ENCODE data around the gene USH1G.

The USH1G gene

DNA sequence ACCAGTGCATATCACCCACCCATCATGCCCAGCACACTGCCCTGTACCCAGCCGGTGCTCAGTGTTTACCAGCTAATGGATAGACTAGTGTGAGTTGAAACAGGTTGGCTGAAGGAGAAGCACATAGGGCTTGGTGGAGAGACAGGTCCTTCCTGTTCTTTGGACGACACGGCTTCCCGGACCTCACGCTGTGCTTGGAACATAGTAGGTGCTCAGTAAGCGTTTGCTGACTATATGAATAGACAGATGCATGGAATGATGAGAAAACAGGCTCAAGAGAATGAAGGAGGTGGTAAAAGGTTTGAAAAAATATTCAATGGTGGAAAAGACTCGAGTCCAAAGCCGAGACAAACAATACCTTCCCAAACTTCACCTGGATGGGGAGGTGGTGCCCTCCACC, 22.8 kb downstream of the USH1G start:
- DNase-seq = no peak

DNA sequence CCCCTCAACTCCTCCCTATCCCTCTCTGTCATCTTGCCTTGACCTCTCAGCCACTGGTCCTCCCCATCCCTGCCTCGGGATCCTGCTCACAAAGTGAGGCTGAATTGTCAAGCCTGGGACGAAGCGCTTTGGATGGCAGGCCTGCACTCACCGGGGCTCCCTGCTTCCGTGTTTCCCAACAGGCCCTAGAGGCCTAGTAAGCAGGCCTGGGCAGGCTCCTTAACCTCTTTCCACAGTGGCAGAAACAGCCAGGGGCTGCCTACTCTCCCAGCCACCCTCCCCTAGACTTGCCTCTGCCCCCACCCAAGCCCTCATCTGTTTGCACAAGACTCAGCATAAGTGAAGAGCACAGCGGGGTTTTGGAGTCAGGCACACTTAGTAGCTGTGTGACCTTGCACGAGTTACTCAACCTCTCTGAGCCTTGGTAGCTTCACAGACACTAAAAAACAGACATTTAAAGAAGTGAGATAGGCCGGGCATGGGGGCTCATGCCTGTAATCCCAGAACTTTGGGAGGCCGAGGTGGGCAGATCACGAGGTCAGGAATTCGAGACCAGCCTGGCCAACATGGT, 24.6 kb downstream of the USH1G start:
- no peak for DNase-seq

DNA sequence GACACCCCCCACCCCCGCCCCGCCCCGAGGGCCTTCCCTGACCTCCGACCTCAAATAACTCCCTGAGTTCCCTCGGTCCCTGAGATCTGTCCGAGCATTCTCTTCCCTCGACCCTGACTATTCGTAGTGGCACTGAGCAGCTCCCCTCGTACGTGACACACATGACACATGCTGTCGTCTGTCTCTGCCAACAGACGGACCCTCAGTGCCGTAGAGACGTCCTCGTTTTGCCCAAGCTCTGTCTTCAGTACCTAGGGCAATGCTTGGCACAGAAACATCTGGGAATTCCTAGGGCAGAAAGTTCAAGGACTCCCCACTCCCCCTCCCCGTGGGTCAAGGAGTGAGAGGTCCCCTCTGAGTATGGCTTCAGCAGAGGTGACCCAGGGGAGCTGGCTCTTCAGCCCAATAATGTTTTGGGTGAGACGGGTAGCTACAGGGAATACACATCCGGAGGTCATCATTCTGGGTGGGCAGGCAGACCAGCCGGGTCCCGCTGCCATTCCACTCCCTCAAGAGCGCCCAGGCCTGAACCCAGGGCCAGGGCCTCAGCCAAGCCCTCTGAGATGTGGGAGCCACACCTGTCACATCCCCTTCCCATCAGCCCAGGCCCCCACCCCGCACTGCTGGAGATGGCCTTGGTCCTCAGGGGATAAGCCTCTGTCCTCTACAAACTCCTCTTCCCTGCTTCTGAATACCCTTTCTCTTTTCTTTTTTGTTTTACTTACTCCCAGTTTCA, 29.0 kb downstream of the USH1G start:
- no peak for DNase-seq

DNA sequence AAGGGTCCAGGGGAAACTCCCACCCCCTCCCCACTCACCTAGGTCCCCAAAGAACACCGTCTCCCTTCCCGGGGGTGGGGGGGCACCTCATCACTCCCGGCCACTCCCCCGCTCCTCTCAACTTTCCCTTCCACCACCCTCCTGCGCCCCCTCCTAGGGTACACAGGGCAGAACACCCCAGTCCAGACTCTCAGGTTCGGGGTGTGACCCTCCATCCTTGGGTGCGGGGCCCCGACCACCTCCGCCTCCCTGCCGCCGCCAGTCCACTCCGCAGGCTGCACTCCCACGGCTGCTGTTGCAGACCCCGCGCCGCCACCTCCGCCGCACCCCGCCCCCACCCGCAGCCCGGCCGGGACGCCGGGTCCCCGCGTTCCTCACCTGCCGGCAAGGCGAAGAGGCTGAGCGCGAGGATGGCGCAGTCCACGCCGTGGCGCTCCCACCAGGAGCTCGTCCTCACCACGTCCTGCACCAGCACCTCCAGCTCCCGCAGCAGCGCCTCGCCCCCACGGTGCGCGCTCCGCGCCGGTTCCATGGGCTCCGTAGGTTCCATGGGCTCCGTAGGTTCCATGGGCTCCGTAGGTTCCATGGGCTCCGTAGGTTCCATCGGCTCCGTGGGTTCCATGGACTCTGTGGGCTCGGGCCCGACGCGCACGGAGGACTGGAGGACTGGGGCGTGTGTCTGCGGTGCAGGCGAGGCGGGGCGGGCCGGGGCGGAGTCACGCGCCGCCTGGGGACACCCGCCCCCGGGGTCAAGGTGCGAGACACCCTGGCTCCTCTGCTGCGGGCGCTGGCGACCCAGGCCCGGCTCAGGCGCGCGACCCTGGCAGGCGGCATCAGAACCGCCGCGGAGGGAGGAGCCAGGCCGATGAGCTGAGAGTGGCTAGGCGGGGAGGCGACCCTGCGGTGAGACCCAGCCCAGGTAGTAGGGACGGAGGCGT, 29.8 kb downstream of the USH1G start, which contains the start of gene FADS6:
Gene FADS6, minus strand, starts transcription at position 660 of the 938 bp plus-strand sequence. Its CDS starts 38 bp downstream, at position 622.
- DNase-seq = no peak

DNA sequence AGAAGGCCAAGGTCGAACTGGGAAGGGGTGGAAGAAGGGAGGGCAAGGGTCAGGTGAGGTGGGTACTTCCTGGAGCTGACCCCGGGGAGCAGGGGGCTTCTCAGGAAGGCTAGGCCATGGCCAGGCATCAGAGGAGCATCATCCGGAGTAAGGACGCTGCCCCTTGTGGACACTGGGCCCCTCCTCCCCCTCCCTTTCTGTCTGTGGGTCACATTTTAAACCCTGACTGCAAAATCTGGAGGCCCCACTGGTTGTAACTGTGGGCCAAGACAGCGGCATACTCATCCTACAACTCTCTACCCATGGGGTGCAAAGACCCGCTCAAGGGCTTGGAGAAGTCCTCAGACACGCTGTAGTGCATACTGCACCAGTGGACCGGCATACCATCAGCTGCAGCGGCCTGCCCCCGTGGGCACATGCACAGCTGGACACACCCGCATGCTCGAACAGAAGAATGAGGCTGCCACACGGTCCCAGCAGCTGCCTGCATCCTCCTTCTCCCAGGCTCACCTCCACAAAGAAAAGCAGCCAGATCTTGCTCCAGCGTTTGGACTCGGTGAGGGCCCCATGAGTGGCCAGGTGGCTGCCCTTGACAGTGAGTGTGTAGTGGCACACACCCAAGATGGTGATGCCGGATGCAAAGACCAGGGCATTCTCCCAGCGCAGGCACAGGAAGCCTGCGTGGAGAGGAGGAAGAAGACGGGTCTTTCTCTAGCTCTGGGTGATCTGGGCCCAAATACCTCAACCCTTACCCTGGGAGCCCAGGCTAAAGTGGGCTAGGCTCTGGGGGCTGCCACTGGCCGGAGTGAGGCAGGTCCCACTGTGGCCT, 30.8 kb downstream of the USH1G start:
- no peak for DNase-seq

DNA sequence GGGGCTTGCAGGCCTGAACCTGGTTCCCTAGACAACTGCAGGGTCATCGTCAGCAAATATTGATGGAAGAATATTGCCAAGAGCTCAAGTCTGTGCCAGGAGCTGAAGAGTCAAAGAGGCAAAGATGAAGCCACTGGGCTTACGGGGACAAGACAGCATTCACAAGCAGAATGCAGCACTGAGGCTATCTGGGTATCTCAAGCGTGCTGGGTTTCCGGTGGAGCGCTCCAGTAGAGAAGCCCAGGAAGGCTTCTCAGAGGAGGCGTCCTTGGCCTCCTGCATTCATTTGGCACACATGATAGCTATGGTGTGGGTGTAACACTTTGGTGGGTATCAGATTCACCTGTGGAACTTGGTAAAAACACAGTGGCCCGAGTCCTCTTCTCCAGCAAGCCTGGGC, 32.5 kb downstream of the USH1G start:
- no peak for DNase-seq

DNA sequence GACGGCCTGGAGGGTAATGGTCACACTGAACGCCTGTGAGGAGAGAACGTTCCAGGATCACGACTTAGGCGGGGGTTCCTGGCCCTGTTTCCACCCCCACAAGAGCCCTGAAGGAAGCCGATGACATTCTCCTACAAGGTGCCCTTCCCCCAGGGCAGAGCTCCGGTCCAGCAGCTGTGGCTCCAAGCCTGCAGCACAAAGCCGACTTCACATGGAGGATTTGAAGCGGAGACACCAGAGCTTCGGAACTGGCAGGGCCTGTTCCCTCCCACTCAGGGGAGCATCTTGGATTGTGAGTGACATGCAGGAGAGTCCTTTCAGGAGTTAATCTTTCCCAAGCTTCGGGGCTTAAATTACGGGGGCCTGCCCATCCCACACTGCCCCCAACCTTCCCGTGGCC, 34.6 kb downstream of the USH1G start:
- DNase-seq = no peak

DNA sequence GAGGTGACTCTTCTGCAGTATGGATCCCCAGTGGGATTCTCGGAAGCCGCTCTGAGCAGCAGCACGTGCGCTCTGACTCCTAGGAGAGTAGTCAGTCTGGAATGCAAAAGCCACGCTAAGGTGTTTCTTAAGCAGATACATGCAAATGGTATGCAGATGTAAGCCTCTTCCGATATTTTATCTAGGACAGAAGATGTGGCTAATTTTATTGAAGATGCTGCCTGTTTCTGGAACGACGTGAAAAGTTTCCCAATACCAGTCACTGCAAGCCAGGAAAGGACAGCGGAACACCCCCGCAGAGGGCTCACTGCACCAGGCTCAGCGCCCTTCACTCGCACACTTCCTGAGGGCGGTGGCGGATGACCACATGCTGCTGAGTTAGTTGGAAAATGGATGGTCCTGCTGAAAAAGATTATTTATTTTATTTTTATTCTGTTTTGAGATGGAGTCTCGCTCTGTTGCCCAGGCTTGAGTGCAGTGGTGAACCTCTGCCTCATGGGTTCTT, 39.8 kb downstream of the USH1G start:
- no peak for DNase-seq

DNA sequence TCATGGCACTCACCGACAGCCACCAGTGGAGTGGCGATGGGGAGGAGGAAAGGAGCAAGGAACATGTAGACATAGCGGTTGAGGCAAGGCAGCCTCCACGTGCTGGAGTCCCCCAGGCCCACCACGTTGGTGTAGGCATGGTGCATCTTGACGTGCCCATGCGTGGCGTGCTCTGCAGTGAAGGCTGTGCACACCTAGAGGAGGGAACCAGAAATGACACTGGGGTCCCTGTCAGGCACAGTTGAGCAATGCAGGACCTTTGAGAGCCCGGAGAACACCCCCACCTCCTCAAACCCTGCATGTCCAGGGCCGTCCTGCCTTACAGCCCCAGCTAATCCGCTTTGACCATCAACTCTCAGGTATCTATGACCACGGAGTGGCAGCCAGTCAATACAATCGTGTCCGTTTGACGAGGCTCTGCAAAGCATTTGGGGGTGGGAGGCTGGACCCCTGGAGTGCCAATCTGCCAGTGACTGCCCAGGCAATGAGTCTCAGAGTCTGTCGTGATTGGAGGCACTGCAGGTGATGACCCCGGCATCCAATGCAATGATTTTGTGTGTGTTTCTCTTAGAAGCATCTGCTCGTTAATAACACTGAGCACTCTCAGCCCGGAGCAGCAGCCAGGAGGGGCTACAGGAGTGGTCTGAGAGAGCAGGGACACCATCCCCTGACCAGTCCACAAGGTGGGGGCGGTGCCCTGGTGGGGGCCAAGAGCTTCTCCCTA, 40.4 kb downstream of the USH1G start:
- no peak for DNase-seq

DNA sequence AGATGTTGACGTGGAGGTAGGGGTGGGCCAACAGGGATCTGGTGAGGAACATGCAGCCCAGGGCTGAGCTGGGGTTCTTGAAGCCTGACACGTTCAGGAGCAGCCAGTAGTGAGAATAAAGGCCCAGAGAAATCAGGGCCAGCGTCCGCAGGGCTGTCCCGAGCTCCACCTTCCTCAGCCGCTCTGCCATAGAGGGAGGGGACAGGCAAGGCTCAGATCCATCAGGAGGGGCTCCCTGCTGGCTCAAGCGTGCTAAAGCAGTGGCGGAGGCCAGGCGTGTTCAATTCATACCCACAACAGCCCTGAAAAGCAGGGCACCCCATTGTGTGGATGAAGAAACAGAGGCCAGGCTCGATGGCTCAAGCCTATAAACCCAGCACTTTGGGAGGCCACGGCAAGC, 42.0 kb downstream of the USH1G start:
- DNase-seq = no peak

DNA sequence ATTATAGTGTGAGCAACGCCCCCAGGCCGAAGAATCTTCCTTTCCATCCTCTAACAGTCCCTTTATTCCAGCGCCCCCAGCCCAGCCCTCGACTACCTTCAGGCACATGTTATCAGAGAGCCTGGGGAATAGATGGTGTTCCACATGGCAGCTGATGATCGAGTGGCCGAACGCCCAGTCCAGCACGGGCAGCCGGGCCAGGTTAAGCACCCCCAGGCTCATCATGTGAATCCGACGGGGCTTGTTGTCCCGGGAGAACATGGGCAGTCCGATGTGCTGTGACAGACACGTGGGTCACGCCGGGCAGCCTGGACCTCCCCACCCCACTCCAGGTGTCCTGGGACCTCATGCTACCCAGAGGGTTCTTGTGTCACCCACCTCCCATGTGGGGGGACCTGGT, 43.7 kb downstream of the USH1G start:
- DNase-seq = no peak

DNA sequence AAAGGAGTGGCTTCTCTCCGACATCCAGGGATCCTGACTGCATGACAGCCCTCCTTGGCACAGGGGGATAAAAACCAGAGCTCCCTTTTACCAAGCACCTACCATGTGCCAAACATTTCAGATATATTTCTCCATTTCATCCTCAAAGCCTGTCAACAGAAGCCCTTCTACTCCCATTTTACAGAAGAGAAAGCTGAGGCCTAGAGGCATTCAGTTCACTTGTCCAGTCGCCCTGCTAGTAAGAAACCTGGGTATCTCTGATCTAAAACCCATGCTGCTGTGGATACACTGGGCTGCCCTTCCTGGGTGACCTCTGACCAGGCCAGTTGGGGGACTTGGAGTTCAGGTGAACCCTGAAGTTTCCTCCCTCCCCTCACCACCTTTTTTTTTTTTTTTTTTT, 44.4 kb downstream of the USH1G start:
- DNase-seq = no peak

DNA sequence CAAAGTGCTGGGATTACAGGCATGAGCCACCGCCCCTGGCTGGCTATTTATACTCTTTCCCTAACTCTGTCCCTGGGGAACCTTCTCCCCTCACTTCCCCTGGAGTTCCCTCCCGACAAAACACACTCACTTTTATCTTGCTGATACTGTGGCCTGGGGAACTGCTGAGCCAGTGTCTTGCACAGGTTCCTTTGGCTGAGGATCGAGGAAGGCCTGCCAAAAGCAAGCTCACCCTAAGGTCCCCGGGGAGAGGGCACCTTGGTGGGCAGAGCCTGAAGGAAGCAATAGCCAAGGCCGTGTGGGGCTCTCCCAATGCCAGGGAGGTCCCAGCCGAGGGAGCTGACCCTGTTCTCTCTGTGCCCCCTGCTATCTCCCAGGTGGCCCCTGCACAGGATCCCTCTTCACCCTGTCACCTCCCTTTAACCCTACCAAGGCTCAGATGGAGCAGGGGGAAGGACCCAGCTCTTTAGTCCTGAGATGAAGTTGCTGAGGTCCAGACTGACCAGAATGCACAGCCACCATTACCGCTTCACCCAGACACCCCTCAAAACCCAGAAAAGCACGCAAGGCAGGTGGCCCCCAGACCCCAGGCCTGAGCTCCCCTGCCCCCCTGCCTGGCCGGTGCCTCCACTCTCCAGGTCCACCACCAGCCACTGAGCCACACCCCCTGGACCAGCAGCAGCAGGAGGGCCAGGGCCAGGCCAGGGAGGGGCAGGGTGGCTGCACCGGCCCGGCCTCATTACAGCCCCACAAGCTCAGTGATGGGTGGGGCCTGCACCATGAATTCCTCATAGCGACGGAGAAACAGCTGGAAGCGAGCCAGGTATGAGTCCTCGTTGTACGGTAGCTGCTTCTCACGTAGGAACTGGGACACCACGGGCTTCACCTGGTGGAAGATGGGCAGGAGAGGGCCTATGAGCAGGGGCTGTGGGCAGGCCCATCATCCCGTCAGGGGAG, 45.2 kb downstream of the USH1G start:
- no peak for DNase-seq

DNA sequence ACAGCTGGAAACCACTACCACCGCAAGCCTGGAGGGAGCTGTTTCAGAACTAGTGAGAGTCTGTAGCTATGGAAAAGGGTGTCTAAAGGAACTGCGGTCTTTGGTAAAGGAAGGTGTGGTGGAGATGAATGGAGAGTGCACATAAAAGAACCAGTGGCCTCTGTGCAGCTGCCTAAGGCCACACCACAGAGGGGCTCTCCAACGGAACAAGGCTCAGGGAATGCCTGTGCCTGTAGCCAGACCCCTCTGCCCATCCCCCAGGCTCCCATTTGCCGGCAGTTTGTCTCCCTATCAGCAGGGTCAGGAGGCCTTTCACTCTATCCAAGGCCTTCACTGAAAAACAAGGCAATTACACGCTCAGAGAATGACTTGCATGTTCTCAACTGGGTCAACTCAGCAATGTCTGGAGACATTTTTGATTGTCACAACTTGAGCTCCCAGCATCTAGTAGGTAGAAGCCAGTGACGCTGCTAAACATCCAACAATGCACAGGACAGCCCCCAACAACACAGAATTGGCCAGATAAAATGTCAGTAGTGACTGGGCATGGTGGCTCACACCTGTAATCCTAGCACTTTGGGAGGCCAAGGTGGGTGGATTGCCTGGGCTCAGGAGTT, 47.0 kb downstream of the USH1G start:
- DNase-seq = no peak

DNA sequence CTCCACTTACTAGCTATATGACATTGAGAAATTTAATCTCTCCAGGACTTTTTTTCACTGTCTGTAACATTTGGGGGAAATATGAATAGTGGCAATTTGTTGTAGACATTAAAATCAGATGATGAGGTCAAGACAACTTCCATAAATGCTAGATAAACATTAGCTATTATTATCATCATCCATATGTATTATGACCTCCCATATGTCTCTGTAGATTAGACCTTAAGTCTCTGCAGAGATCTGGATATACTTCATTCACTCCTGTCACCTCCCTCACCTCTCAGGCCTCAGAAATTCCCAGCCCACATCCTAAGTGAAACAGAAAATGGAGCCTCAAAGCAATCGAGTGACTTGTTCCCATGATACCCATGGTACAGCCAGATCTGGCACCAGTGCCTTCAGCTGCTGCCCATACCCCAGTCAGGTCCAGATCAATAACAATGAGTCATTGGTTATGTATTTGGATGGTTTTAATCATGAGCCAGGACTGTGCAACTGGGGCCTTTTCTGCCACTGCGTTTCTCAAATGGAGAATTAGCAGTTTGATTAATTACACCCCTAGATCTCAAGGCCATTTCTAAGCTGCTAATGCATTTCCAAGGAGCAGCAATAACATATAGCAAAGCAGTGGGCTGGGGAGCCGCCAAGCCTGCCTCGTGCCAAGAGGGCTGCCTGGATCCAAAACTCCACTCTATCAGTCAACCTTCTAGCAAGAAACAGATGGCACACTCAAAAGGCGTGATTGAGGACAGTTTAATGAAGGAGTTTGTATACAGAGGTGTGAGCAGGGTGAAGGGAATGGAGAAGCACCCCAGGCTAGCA, 47.7 kb downstream of the USH1G start:
- no peak for DNase-seq

DNA sequence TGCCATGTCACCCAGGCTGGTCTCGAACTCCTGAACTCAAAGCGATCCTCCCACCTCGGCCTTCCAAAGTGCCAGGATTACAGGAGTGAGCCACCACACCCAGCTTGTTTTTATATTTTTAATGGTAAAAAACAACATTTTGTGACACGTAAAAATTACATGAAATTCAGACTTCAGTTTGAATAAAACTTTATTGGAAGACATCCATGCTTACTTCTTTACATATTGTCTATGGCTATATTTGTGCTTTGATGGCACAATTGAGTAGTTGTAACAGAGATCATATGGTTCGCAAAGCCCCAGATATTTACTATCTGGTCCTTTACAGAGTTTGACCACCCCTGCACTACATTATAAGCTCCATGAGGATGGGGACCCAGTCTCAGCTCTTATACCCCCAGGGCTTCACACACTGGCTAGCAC, 48.4 kb downstream of the USH1G start:
- no peak for DNase-seq

DNA sequence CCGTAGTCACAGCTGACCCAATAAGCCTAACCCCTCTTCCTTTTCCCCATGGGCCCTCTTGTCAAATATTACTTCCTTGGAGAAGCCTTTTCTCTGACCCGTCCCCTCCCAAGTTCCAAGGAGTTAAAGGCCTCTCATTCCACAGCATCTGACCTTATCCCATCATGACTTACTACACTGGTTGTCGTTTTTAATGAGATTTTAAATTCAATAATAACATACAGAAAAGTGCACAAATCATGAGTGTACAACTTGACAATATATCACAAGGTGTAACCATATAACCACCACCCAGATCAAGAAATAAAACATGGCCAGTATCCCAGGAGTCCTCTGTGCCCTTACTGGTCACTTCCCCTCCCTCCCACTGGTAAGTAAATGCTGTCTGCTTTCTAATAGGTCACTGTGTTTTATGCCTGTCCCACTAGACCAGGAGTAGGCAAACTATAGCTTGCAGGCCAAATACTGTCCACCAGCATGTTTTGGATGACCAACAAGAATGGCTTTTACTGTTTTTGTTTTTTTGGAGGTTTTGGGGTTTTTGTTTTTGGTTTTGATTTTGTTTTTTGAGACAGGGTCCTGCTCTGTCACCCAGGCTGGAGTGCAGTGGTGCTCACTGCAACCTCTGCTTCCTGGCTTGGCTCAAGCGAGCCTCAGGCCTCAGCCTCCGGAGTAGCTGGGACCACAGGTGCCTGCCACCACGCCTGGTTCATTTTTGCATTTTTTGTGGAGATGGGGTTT, 49.0 kb downstream of the USH1G start:
- DNase-seq = peak; percentile 18
